ENCODE measurements around the gene RAF1. TPM values are rescaled to one million over a fixed set of nuclear protein-coding genes. Genes with fewer than 3 reads are reported as not detected.

RAF1 gene
- total and polyA plus RNA-seq, 2 of the 13 experiments (the other 11 are each of a cell fraction or from before 2014, with no cell fraction given) = 72.2 to 91.4 TPM

DNA sequence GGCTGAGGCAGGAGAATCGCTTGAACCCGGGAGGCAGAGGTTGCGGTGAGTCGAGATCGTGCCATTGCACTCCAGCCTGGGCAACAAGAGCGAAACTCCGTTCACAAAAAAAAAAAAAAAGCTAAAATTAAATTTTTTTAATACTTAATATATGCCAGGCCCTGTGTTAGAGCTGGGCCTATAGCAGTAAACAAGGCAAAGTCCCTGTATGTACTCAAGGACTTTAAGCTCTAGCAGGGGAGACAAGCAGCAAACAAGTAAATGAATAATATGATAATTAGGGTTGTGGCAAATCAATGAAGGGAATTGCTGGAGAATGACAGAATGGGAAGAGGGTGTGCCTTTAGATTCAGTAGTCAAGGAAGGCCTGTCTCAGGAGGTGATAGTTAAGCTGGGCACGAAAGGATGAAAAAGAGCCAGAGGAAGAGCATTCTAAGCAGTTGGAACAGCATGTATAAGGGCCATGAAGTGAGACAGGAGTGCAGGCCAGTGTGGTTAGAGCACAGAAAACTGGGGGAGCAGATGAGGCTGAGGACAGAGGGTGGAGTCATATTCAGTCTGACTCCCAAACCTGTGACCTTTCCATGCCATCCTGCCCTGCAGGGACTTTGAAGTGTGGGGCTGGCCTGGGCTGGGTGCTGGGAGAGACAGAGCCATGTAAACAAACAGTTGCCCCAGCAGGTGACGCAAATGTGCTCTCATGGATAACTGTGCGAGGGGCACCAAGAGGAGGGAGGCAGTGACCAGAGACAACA lies 6.6 kb upstream of the RAF1 start (continued):
- TF ChIP-seq ZFP36 (IDR thresholded peaks at IDR 0.05; ENCODE audit: borderline replicate concordance, low read depth, low read length, partially characterized antibody) (no peak), RFXAP (CRISPR knock-in tag; IDR thresholded peaks at IDR 0.05; ENCODE audit: borderline replicate concordance) (no peak), TCF7L2 (IDR thresholded peaks at IDR 0.05; ENCODE audit: low read depth, low read length) (no peak), ZNF549 (CRISPR knock-in tag; IDR thresholded peaks at IDR 0.05) (no peak), SUZ12 (IDR thresholded peaks at IDR 0.05; ENCODE audit: low read depth, low read length) (no peak), ZSCAN25 (CRISPR knock-in tag; IDR thresholded peaks at IDR 0.05) (no peak), NCOR1 (IDR thresholded peaks at IDR 0.05; ENCODE audit: borderline replicate concordance, low read length) (peak; percentile 45; the same call in 1 of the 2 replicates), REL (CRISPR knock-in tag; conservative IDR thresholded peaks at IDR 0.05) (no peak), SKIL (CRISPR knock-in tag; IDR thresholded peaks at IDR 0.05; ENCODE audit: borderline replicate concordance) (0 out of 2 replicates have a peak, but pooled peaks have one; percentile 34), RXRA (CRISPR knock-in tag; IDR thresholded peaks at IDR 0.05) (peak; percentile 63; the same call in 1 of the 2 replicates), FOXP1 (IDR thresholded peaks at IDR 0.05) (no peak), FOXP1 (CRISPR knock-in tag; IDR thresholded peaks at IDR 0.05) (peak; percentile 79), ZNF3 (CRISPR knock-in tag; IDR thresholded peaks at IDR 0.05) (no peak), ZUFSP (CRISPR knock-in tag; IDR thresholded peaks at IDR 0.05; ENCODE audit: borderline replicate concordance) (no peak), TBP (CRISPR knock-in tag; IDR thresholded peaks at IDR 0.05) (no peak)
- TF ChIP-seq, protein P1, sequence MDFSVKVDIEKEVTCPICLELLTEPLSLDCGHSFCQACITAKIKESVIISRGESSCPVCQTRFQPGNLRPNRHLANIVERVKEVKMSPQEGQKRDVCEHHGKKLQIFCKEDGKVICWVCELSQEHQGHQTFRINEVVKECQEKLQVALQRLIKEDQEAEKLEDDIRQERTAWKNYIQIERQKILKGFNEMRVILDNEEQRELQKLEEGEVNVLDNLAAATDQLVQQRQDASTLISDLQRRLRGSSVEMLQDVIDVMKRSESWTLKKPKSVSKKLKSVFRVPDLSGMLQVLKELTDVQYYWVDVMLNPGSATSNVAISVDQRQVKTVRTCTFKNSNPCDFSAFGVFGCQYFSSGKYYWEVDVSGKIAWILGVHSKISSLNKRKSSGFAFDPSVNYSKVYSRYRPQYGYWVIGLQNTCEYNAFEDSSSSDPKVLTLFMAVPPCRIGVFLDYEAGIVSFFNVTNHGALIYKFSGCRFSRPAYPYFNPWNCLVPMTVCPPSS (IDR thresholded peaks at IDR 0.05) = no peak
- TF ChIP-seq, protein P2, sequence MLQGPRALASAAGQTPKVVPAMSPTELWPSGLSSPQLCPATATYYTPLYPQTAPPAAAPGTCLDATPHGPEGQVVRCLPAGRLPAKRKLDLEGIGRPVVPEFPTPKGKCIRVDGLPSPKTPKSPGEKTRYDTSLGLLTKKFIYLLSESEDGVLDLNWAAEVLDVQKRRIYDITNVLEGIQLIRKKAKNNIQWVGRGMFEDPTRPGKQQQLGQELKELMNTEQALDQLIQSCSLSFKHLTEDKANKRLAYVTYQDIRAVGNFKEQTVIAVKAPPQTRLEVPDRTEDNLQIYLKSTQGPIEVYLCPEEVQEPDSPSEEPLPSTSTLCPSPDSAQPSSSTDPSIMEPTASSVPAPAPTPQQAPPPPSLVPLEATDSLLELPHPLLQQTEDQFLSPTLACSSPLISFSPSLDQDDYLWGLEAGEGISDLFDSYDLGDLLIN (CRISPR knock-in tag; IDR thresholded peaks at IDR 0.05; ENCODE audit: borderline replicate concordance) = no peak
- TF ChIP-seq, protein P3, sequence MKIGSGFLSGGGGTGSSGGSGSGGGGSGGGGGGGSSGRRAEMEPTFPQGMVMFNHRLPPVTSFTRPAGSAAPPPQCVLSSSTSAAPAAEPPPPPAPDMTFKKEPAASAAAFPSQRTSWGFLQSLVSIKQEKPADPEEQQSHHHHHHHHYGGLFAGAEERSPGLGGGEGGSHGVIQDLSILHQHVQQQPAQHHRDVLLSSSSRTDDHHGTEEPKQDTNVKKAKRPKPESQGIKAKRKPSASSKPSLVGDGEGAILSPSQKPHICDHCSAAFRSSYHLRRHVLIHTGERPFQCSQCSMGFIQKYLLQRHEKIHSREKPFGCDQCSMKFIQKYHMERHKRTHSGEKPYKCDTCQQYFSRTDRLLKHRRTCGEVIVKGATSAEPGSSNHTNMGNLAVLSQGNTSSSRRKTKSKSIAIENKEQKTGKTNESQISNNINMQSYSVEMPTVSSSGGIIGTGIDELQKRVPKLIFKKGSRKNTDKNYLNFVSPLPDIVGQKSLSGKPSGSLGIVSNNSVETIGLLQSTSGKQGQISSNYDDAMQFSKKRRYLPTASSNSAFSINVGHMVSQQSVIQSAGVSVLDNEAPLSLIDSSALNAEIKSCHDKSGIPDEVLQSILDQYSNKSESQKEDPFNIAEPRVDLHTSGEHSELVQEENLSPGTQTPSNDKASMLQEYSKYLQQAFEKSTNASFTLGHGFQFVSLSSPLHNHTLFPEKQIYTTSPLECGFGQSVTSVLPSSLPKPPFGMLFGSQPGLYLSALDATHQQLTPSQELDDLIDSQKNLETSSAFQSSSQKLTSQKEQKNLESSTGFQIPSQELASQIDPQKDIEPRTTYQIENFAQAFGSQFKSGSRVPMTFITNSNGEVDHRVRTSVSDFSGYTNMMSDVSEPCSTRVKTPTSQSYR (CRISPR knock-in tag; IDR thresholded peaks at IDR 0.05; ENCODE audit: borderline replicate concordance) = no peak; the same call in 1 of the 2 replicates
- TF ChIP-seq, protein P4, sequence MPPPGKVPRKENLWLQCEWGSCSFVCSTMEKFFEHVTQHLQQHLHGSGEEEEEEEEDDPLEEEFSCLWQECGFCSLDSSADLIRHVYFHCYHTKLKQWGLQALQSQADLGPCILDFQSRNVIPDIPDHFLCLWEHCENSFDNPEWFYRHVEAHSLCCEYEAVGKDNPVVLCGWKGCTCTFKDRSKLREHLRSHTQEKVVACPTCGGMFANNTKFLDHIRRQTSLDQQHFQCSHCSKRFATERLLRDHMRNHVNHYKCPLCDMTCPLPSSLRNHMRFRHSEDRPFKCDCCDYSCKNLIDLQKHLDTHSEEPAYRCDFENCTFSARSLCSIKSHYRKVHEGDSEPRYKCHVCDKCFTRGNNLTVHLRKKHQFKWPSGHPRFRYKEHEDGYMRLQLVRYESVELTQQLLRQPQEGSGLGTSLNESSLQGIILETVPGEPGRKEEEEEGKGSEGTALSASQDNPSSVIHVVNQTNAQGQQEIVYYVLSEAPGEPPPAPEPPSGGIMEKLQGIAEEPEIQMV (CRISPR knock-in tag; IDR thresholded peaks at IDR 0.05; ENCODE audit: low read depth) = no peak
